ENCODE results near the gene SNRPB.

Gene SNRPB

DNA sequence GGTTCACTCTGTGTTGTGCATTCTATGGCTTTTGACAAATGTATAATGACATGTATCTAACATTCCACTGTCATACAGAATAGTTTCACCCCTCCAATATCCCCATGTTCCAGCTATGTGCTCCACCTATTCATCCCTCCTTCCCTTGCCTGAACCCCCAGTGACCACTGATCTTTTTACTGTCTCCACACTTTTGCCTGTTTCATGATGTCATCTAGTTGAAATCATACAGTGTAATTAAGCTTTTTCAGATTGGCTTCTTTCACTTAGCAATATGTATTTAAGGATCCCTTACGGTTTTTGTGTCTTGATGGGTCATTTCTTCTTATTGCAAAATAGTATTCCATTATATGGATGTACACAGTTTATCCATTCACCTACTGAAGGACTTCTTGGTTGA lies 50.1 kb downstream of the SNRPB start:
- H4K8ac ChIP-seq (ENCODE audit: low read length) = no peak overlapping the region
- peaks cover 5 to 25% of the 10 kb centered on the region in 2 experiments for H3K27me3 ChIP-seq (ENCODE audit: control insufficient read depth in 1 of 2, insufficient read depth in 1 of 2, low read length in 2 of 2)
- H2AK5ac ChIP-seq (ENCODE audit: low read length, severe bottlenecking) = no peak overlapping the region
- no peak overlapping the region for H3K14ac ChIP-seq (ENCODE audit: low read length in 2 of 2)
- no peak overlapping the region for H2BK120ac ChIP-seq (ENCODE audit: low read depth, low read length)
- H3K9ac ChIP-seq (ENCODE audit: low read length) = no peak overlapping the region
- no peak for DNase-seq
- no peak overlapping the region for H4K91ac ChIP-seq (ENCODE audit: low read length)
- no peak overlapping the region for H3K18ac ChIP-seq (ENCODE audit: low read depth in 1 of 2, low read length in 2 of 2)
- no peak overlapping the region for H3K23ac ChIP-seq (ENCODE audit: low read length in 2 of 2)
- H2BK12ac ChIP-seq (ENCODE audit: low read length in 2 of 2) = no peak overlapping the region
- no peaks in the 10 kb centered on the region for H3K4me1 ChIP-seq (ENCODE audit: control insufficient read depth, insufficient read depth, low read depth, low read length)
- WGBS = no CpG with 5 or more reads among the region's 1 CpG
- H3K27ac ChIP-seq (ENCODE audit: low read length, poor library complexity, severe bottlenecking) = no peak overlapping the region
- no peak overlapping the region for H3K4me3 ChIP-seq (ENCODE audit: insufficient read depth in 1 of 2, low read depth in 1 of 2, low read length in 2 of 2)
- no peak overlapping the region for H3K4ac ChIP-seq (ENCODE audit: low read depth in 1 of 2, low read length in 2 of 2)
- H3K79me1 ChIP-seq (replicated peaks; ENCODE audit: low read length, poor library complexity, severe bottlenecking) = no peaks in the 10 kb centered on the region
- H3K9me3 ChIP-seq (ENCODE audit: control insufficient read depth, low read length) = no peaks in the 10 kb centered on the region
- no peak overlapping the region for H3K4me2 ChIP-seq (ENCODE audit: low read length, poor library complexity, severe bottlenecking)
- H2BK5ac ChIP-seq (ENCODE audit: low read depth, low read length, poor library complexity, severe bottlenecking) = no peak overlapping the region
- H3K36me3 ChIP-seq (ENCODE audit: control insufficient read depth in 1 of 2, insufficient read depth in 2 of 2, low read depth in 1 of 2, low read length in 2 of 2) = no peaks in the 10 kb centered on the region
- no peak overlapping the region for H2BK15ac ChIP-seq (ENCODE audit: low read depth, poor library complexity, severe bottlenecking)
- H2AFZ ChIP-seq (ENCODE audit: low read depth, low read length) = no peak overlapping the region

DNA sequence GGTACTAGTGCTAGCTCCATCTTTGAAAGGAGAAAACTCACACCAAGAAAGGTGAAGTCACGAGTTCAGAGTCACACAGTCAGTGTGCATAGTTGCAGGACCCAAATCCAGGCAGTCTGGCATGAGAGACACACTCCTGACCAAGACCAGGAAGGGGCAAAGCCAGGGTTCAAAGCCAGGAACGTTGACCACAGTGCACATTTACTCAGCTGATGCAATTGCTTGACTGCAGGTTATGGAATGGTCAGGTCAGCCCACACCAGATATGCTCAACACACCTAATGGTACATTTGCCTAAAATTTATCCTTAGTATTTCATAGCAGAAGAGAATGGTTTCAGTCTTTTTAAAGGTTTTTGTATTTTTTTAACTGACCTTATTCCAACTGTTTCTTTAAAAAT lies 52.2 kb downstream of the SNRPB start:
- no peak overlapping the region for H3K27ac ChIP-seq (ENCODE audit: low read length, poor library complexity, severe bottlenecking)
- no peak overlapping the region for H3K18ac ChIP-seq (ENCODE audit: low read depth in 1 of 2, low read length in 2 of 2)
- no peak overlapping the region for H2BK120ac ChIP-seq (ENCODE audit: low read depth, low read length)
- H3K4me2 ChIP-seq (ENCODE audit: low read length, poor library complexity, severe bottlenecking) = no peak overlapping the region
- no peak overlapping the region for H3K4me3 ChIP-seq (ENCODE audit: insufficient read depth in 1 of 2, low read depth in 1 of 2, low read length in 2 of 2)
- peaks cover 10 to 32% of the 10 kb centered on the region in 2 experiments for H3K27me3 ChIP-seq (ENCODE audit: control insufficient read depth in 1 of 2, insufficient read depth in 1 of 2, low read length in 2 of 2)
- H3K79me1 ChIP-seq (replicated peaks; ENCODE audit: low read length, poor library complexity, severe bottlenecking) = no peaks in the 10 kb centered on the region
- H2BK5ac ChIP-seq (ENCODE audit: low read depth, low read length, poor library complexity, severe bottlenecking) = no peak overlapping the region
- peak overlapping the region in 1 of 2 experiments; percentile 9 for H3K23ac ChIP-seq (ENCODE audit: low read length in 2 of 2)
- DNase-seq = no peak
- no peak overlapping the region for H2BK15ac ChIP-seq (ENCODE audit: low read depth, poor library complexity, severe bottlenecking)
- H3K9ac ChIP-seq (ENCODE audit: low read length) = no peak overlapping the region
- no peaks in the 10 kb centered on the region for H3K4me1 ChIP-seq (ENCODE audit: control insufficient read depth, insufficient read depth, low read depth, low read length)
- no peak overlapping the region for H2AK5ac ChIP-seq (ENCODE audit: low read length, severe bottlenecking)
- WGBS = 45% methylated on average over 2 of the region's 2 CpGs
- H3K14ac ChIP-seq (ENCODE audit: low read length in 2 of 2) = no peak overlapping the region
- H3K9me3 ChIP-seq (ENCODE audit: control insufficient read depth, low read length) = no peaks in the 10 kb centered on the region
- no peak overlapping the region for H4K91ac ChIP-seq (ENCODE audit: low read length)
- no peak overlapping the region for H2AFZ ChIP-seq (ENCODE audit: low read depth, low read length)
- H3K4ac ChIP-seq (ENCODE audit: low read depth in 1 of 2, low read length in 2 of 2) = no peak overlapping the region
- H4K8ac ChIP-seq (ENCODE audit: low read length) = no peak overlapping the region
- no peak overlapping the region for H2BK12ac ChIP-seq (ENCODE audit: low read length in 2 of 2)
- no peaks in the 10 kb centered on the region for H3K36me3 ChIP-seq (ENCODE audit: control insufficient read depth in 1 of 2, insufficient read depth in 2 of 2, low read depth in 1 of 2, low read length in 2 of 2)

DNA sequence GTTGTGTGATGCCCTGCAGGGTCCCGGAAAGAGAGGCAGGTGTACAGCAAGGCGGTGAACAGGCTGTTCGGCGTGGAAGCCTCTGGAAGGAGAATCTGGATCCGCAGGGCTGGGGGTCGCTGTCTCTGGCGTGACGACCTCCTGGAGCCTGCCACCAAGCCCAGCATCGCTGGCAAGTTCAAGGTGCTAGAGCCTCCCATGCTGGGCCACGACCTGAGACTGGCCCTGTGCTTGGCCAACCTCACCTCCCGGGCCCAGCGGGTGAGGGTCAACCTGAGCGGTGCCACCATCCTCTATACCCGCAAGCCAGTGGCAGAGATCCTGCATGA lies 53.4 kb downstream of the SNRPB start:
- H3K27me3 ChIP-seq (ENCODE audit: control insufficient read depth in 1 of 2, insufficient read depth in 1 of 2, low read length in 2 of 2) = peaks cover 10 to 37% of the 10 kb centered on the region in 2 experiments
- no peak overlapping the region for H3K9ac ChIP-seq (ENCODE audit: low read length)
- H4K91ac ChIP-seq (ENCODE audit: low read length) = no peak overlapping the region
- no peak overlapping the region for H3K14ac ChIP-seq (ENCODE audit: low read length in 2 of 2)
- no peaks in the 10 kb centered on the region for H3K36me3 ChIP-seq (ENCODE audit: control insufficient read depth in 1 of 2, insufficient read depth in 2 of 2, low read depth in 1 of 2, low read length in 2 of 2)
- no peak overlapping the region for H3K4ac ChIP-seq (ENCODE audit: low read depth in 1 of 2, low read length in 2 of 2)
- H2AK5ac ChIP-seq (ENCODE audit: low read length, severe bottlenecking) = no peak overlapping the region
- H2BK120ac ChIP-seq (ENCODE audit: low read depth, low read length) = no peak overlapping the region
- no peak overlapping the region for H2BK12ac ChIP-seq (ENCODE audit: low read length in 2 of 2)
- 80% methylated on average over 14 of the region's 14 CpGs for WGBS
- H2BK5ac ChIP-seq (ENCODE audit: low read depth, low read length, poor library complexity, severe bottlenecking) = no peak overlapping the region
- H3K9me3 ChIP-seq (ENCODE audit: control insufficient read depth, low read length) = no peaks in the 10 kb centered on the region
- no peaks in the 10 kb centered on the region for H3K4me1 ChIP-seq (ENCODE audit: control insufficient read depth, insufficient read depth, low read depth, low read length)
- H3K4me2 ChIP-seq (ENCODE audit: low read length, poor library complexity, severe bottlenecking) = no peak overlapping the region
- H4K8ac ChIP-seq (ENCODE audit: low read length) = no peak overlapping the region
- no peak overlapping the region for H3K18ac ChIP-seq (ENCODE audit: low read depth in 1 of 2, low read length in 2 of 2)
- H3K27ac ChIP-seq (ENCODE audit: low read length, poor library complexity, severe bottlenecking) = no peak overlapping the region
- no peak overlapping the region for H3K23ac ChIP-seq (ENCODE audit: low read length in 2 of 2)
- DNase-seq = no peak
- H2BK15ac ChIP-seq (ENCODE audit: low read depth, poor library complexity, severe bottlenecking) = no peak overlapping the region
- H3K79me1 ChIP-seq (replicated peaks; ENCODE audit: low read length, poor library complexity, severe bottlenecking) = no peaks in the 10 kb centered on the region
- no peak overlapping the region for H3K4me3 ChIP-seq (ENCODE audit: insufficient read depth in 1 of 2, low read depth in 1 of 2, low read length in 2 of 2)
- H2AFZ ChIP-seq (ENCODE audit: low read depth, low read length) = no peak overlapping the region

DNA sequence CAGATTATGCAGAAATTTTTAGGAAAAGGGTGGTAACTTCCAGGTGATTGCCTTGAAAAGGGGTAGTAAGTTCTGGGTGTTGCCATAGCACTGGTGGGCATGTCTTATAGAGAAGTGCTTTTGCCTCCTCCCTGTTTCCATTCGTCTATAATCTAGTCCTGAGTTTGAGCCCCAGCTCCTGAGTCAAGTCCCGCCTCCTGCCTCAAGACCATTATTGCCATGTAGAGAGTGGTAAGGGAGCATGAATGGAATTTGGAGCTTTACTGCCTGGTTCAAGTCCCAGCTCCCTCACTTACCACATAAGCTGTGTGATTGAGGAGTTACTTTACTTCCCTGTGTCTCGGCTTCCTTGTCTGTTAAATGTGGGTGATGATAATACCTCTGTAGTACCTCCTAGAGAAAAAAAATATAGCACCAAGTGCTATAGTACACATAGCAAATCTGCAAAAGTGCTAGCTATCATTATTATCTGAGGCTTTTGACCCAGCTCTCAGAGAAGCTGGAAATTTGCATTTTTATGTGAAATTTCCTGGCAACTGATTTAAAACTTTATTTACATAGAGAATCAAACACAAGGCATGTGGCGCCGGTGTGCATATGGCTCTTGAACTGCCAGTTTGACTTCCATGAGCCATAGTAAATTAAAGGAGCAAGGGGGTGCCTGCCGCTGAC lies 53.9 kb downstream of the SNRPB start:
- H2BK12ac ChIP-seq (ENCODE audit: low read length in 2 of 2) = no peak overlapping the region
- H3K4me3 ChIP-seq (ENCODE audit: insufficient read depth in 1 of 2, low read depth in 1 of 2, low read length in 2 of 2) = no peak overlapping the region
- H3K27ac ChIP-seq (ENCODE audit: low read length, poor library complexity, severe bottlenecking) = no peak overlapping the region
- H4K8ac ChIP-seq (ENCODE audit: low read length) = no peak overlapping the region
- no peak overlapping the region for H2BK120ac ChIP-seq (ENCODE audit: low read depth, low read length)
- DNase-seq = no peak
- no peak overlapping the region for H2BK15ac ChIP-seq (ENCODE audit: low read depth, poor library complexity, severe bottlenecking)
- no peak overlapping the region for H2BK5ac ChIP-seq (ENCODE audit: low read depth, low read length, poor library complexity, severe bottlenecking)
- no peaks in the 10 kb centered on the region for H3K36me3 ChIP-seq (ENCODE audit: control insufficient read depth in 1 of 2, insufficient read depth in 2 of 2, low read depth in 1 of 2, low read length in 2 of 2)
- H3K4me1 ChIP-seq (ENCODE audit: control insufficient read depth, insufficient read depth, low read depth, low read length) = no peaks in the 10 kb centered on the region
- no peak overlapping the region for H3K9ac ChIP-seq (ENCODE audit: low read length)
- H2AK5ac ChIP-seq (ENCODE audit: low read length, severe bottlenecking) = no peak overlapping the region
- WGBS = 89% methylated on average over 3 of the region's 6 CpGs
- no peak overlapping the region for H3K18ac ChIP-seq (ENCODE audit: low read depth in 1 of 2, low read length in 2 of 2)
- no peak overlapping the region for H3K14ac ChIP-seq (ENCODE audit: low read length in 2 of 2)
- no peak overlapping the region for H2AFZ ChIP-seq (ENCODE audit: low read depth, low read length)
- no peak overlapping the region for H3K23ac ChIP-seq (ENCODE audit: low read length in 2 of 2)
- peaks cover 10 to 37% of the 10 kb centered on the region in 2 experiments for H3K27me3 ChIP-seq (ENCODE audit: control insufficient read depth in 1 of 2, insufficient read depth in 1 of 2, low read length in 2 of 2)
- no peak overlapping the region for H3K4ac ChIP-seq (ENCODE audit: low read depth in 1 of 2, low read length in 2 of 2)
- no peaks in the 10 kb centered on the region for H3K9me3 ChIP-seq (ENCODE audit: control insufficient read depth, low read length)
- no peaks in the 10 kb centered on the region for H3K79me1 ChIP-seq (replicated peaks; ENCODE audit: low read length, poor library complexity, severe bottlenecking)
- H3K4me2 ChIP-seq (ENCODE audit: low read length, poor library complexity, severe bottlenecking) = no peak overlapping the region
- H4K91ac ChIP-seq (ENCODE audit: low read length) = no peak overlapping the region

All from mesenchymal stem cell (in vitro differentiated cells and primary cell).